ENCODE data around the gene GNAS-AS1. TPM values are rescaled to one million over a fixed set of nuclear protein-coding genes. Genes with fewer than 3 reads are reported as not detected.
A peak's percentile ranks its signal among the peaks of the same experiment; 100 is the strongest.

Gene GNAS-AS1
- total and polyA plus RNA-seq, 2 of the 8 experiments (the other 6 are each of a cell fraction or from before 2014, with no cell fraction given): 4.7 to 13.7 TPM

GRCh38 chr20:58890518-58891085 lies 39.9 kb upstream of the GNAS-AS1 start:
- H3K4me3 ChIP-seq (ENCODE audit: extremely low read depth in 1 of 4, insufficient read depth in 2 of 4, low read depth in 3 of 4, low read length in 4 of 4): peak overlapping the region; percentile 78 to 95 (median 85)
- H4K91ac ChIP-seq (replicated peaks; ENCODE audit: insufficient read length, low read length): peak overlapping the region; percentile 88
- peak overlapping the region; percentile 90; the same call in 1 of the 2 replicates for H4K8ac ChIP-seq (ENCODE audit: extremely low read depth, insufficient read depth, low read length)
- no peak overlapping the region for H3K23ac ChIP-seq (ENCODE audit: insufficient read length)
- H3K36me3 ChIP-seq (ENCODE audit: control insufficient read depth in 2 of 4, insufficient read depth in 4 of 4, low read length in 3 of 4): peaks cover 0 to 5% (median 1%) of the 10 kb centered on the region in 4 experiments; a peak in 2 of 8 replicates
- peak overlapping the region; percentile 56 for H3K56ac ChIP-seq (replicated peaks; ENCODE audit: insufficient read length, low read depth, low read length)
- peak overlapping the region; percentile 98; the same call in 1 of the 2 replicates for H2BK15ac ChIP-seq (ENCODE audit: low read length)
- FAIRE-seq (no peak), DNase-seq (ENCODE audit: low read depth in 1 of 2, low spot score in 2 of 2) (peak in 1 of 2 experiments; percentile 76)
- H2AFZ ChIP-seq (ENCODE audit: low read length): no peak overlapping the region
- POLR2A ChIA-PET (ENCODE audit: partially characterized antibody): interaction anchor here (0.8 to 3.7 kb wide), 16 partner anchors 9 to 331 kb away, joined by 3 to 37 read pairs (median 4); partner anchors contain the start of genes ATP5F1E, GNAS and NELFCD
- H2AK5ac ChIP-seq (ENCODE audit: low read depth, low read length): no peak overlapping the region
- H3K27ac ChIP-seq (ENCODE audit: low read depth, low read length): peak overlapping the region; percentile 5; the same call in 1 of the 2 replicates
- CTCF ChIA-PET (ENCODE audit: partially characterized antibody): no interaction called here
- no peak overlapping the region for H2BK20ac ChIP-seq (ENCODE audit: low read length)
- no peak overlapping the region for H3K14ac ChIP-seq (ENCODE audit: insufficient read length)
- peaks cover 0 to 18% (median 10%) of the 10 kb centered on the region in 4 experiments; a peak in 6 of 7 replicates for H3K4me1 ChIP-seq (replicated peaks in 1 of 4; ENCODE audit: control insufficient read depth in 3 of 4, insufficient read depth in 4 of 4, low read length in 3 of 4)
- peaks cover 2 to 5% of the 10 kb centered on the region in 2 experiments for H4K20me1 ChIP-seq (replicated peaks in 1 of 2; ENCODE audit: control insufficient read depth in 1 of 2, insufficient read depth in 2 of 2, low read length in 2 of 2)
- H3K9me3 ChIP-seq (ENCODE audit: insufficient read depth in 2 of 2, low read depth in 1 of 2, low read length in 1 of 2): 0 out of 4 replicates have a peak, but pooled peaks cover 0 to under 1% of the 10 kb centered on the region in 2 experiments
- H2BK120ac ChIP-seq (replicated peaks; ENCODE audit: low read depth, low read length): peak overlapping the region; percentile 38
- 4% methylated on average over 35 of the region's 64 CpGs; no CpG with 5 or more reads in 1 of the 2 experiments for WGBS, 2 experiments (ENCODE audit: extremely low coverage in 1 of 2, insufficient coverage in 1 of 2, insufficient read length in 1 of 2, insufficient replicate concordance in 2 of 2, low coverage in 1 of 2, low lambda C conversion rate in 2 of 2, missing lambda C conversion rate in 1 of 2)
- peaks cover 0 to 6% (median 2%) of the 10 kb centered on the region in 4 experiments; a peak in 2 of 7 replicates for H3K27me3 ChIP-seq (replicated peaks in 1 of 4; ENCODE audit: control insufficient read depth in 3 of 4, extremely low read depth in 1 of 4, insufficient read depth in 3 of 4, low read length in 3 of 4)
- peak overlapping the region; percentile 80 for H4K5ac ChIP-seq (ENCODE audit: insufficient read length, low read depth, low read length)
- H3K23me2 ChIP-seq (ENCODE audit: low read depth, low read length): peaks cover 14% of the 10 kb centered on the region
- H3K4ac ChIP-seq (replicated peaks; ENCODE audit: insufficient read length, low read depth, low read length): peak overlapping the region; percentile 60
- peak overlapping the region; percentile 98 for H3K18ac ChIP-seq (ENCODE audit: extremely low read depth, low read length)
- H3K4me2 ChIP-seq (ENCODE audit: insufficient read depth in 1 of 2, low read depth in 2 of 2, low read length in 2 of 2): peak overlapping the region; percentile 80 to 97
- peak overlapping the region; percentile 68; the same call in 1 of the 2 replicates for H2BK12ac ChIP-seq (ENCODE audit: low read depth, low read length)
- peak overlapping the region; percentile 97 for H2BK5ac ChIP-seq (ENCODE audit: low read depth, low read length)
- H3K79me1 ChIP-seq (ENCODE audit: low read depth, low read length): no peaks in the 10 kb centered on the region; the same call in 1 of the 2 replicates
- peak overlapping the region; percentile 45 to 91 (median 86); a peak in 6 of 7 replicates for H3K9ac ChIP-seq (replicated peaks in 1 of 4; ENCODE audit: extremely low read depth in 1 of 4, low read depth in 3 of 4, low read length in 3 of 4)
- peaks cover 11 to 39% of the 10 kb centered on the region in 2 experiments; a peak in 3 of 4 replicates for H3K79me2 ChIP-seq (ENCODE audit: control insufficient read depth in 1 of 2, insufficient read depth in 2 of 2, low read length in 2 of 2)
- TF ChIP-seq HDAC6 (IDR thresholded peaks at IDR 0.05; ENCODE audit: low read depth, low read length): no peak
- 0 out of 4 replicates have a peak, but pooled peaks of 1 of the 2 experiments have one; percentile 5 for TF ChIP-seq SIN3A (conservative IDR thresholded peaks at IDR 0.05 in 1 of 2, IDR thresholded peaks at IDR 0.05 in 1 of 2; ENCODE audit: low read depth in 1 of 2, low read length in 2 of 2)
- peak; percentile 34; the same call in 1 of the 2 replicates for TF ChIP-seq CREB1 (IDR thresholded peaks at IDR 0.05)
- TF ChIP-seq CTCF (IDR thresholded peaks at IDR 0.05; ENCODE audit: control extremely low read depth in 1 of 3, insufficient read depth in 1 of 3, low read depth in 1 of 3, low read length in 3 of 3): no peak
- no peak for TF ChIP-seq KDM1A (IDR thresholded peaks at IDR 0.05; ENCODE audit: borderline replicate concordance, low read length)
- TF ChIP-seq USF2 (IDR thresholded peaks at IDR 0.05; ENCODE audit: low read length): no peak
- no peak for TF ChIP-seq GTF2F1 (IDR thresholded peaks at IDR 0.05; ENCODE audit: borderline replicate concordance, low read depth, low read length)
